ENCODE data around the gene FGD4.

FGD4 gene

DNA sequence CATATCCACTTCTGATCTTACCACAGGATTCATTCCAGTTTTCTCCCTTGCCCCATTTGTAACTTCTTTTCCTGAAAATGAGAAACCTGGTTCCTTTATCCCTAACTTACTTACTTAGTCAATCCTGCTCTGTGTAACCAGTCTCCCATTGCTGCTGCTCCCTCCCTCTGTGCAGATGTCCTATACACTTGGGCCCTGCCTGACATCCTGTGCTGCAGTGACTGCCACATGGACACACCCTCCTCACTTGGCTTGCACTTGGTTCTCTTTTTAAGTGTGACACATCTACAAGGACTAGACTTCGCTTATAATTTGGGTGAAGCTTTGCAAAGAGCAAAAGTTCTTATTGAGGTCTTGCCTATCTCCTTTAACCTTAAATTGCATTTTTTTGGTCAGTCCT is 51.4 kb downstream of the FGD4 start:
- TF ChIP-seq, protein P1, sequence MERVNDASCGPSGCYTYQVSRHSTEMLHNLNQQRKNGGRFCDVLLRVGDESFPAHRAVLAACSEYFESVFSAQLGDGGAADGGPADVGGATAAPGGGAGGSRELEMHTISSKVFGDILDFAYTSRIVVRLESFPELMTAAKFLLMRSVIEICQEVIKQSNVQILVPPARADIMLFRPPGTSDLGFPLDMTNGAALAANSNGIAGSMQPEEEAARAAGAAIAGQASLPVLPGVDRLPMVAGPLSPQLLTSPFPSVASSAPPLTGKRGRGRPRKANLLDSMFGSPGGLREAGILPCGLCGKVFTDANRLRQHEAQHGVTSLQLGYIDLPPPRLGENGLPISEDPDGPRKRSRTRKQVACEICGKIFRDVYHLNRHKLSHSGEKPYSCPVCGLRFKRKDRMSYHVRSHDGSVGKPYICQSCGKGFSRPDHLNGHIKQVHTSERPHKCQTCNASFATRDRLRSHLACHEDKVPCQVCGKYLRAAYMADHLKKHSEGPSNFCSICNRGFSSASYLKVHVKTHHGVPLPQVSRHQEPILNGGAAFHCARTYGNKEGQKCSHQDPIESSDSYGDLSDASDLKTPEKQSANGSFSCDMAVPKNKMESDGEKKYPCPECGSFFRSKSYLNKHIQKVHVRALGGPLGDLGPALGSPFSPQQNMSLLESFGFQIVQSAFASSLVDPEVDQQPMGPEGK (CRISPR knock-in tag; IDR thresholded peaks at IDR 0.05; ENCODE audit: borderline replicate concordance): no peak
- TF ChIP-seq, protein P2, sequence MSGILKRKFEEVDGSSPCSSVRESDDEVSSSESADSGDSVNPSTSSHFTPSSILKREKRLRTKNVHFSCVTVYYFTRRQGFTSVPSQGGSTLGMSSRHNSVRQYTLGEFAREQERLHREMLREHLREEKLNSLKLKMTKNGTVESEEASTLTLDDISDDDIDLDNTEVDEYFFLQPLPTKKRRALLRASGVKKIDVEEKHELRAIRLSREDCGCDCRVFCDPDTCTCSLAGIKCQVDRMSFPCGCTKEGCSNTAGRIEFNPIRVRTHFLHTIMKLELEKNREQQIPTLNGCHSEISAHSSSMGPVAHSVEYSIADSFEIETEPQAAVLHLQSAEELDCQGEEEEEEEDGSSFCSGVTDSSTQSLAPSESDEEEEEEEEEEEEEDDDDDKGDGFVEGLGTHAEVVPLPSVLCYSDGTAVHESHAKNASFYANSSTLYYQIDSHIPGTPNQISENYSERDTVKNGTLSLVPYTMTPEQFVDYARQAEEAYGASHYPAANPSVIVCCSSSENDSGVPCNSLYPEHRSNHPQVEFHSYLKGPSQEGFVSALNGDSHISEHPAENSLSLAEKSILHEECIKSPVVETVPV (CRISPR knock-in tag; IDR thresholded peaks at IDR 0.05): no peak
- no peak for TF ChIP-seq ZNF8 (CRISPR knock-in tag; IDR thresholded peaks at IDR 0.05)
- TF ChIP-seq ZFP3 (CRISPR knock-in tag; IDR thresholded peaks at IDR 0.05): no peak
- TF ChIP-seq TCF4 (CRISPR knock-in tag; IDR thresholded peaks at IDR 0.05; ENCODE audit: borderline replicate concordance): no peak
- TF ChIP-seq TOX (CRISPR knock-in tag; IDR thresholded peaks at IDR 0.05; ENCODE audit: borderline replicate concordance): no peak
- TF ChIP-seq ZNF565 (CRISPR knock-in tag; conservative IDR thresholded peaks at IDR 0.05; ENCODE audit: low read depth): no peak
- no peak for TF ChIP-seq ARNTL (CRISPR knock-in tag; IDR thresholded peaks at IDR 0.05; ENCODE audit: borderline replicate concordance, low read depth)
- no peak for TF ChIP-seq ZNF70 (CRISPR knock-in tag; IDR thresholded peaks at IDR 0.05)
- no peak for TF ChIP-seq CSDC2 (CRISPR knock-in tag; IDR thresholded peaks at IDR 0.05)
- TF ChIP-seq ESRRG (CRISPR knock-in tag; IDR thresholded peaks at IDR 0.05): no peak
- no peak for TF ChIP-seq RARB (CRISPR knock-in tag; IDR thresholded peaks at IDR 0.05)
- no peak for TF ChIP-seq ISL1 (CRISPR knock-in tag; IDR thresholded peaks at IDR 0.05)
- TF ChIP-seq, protein P3, sequence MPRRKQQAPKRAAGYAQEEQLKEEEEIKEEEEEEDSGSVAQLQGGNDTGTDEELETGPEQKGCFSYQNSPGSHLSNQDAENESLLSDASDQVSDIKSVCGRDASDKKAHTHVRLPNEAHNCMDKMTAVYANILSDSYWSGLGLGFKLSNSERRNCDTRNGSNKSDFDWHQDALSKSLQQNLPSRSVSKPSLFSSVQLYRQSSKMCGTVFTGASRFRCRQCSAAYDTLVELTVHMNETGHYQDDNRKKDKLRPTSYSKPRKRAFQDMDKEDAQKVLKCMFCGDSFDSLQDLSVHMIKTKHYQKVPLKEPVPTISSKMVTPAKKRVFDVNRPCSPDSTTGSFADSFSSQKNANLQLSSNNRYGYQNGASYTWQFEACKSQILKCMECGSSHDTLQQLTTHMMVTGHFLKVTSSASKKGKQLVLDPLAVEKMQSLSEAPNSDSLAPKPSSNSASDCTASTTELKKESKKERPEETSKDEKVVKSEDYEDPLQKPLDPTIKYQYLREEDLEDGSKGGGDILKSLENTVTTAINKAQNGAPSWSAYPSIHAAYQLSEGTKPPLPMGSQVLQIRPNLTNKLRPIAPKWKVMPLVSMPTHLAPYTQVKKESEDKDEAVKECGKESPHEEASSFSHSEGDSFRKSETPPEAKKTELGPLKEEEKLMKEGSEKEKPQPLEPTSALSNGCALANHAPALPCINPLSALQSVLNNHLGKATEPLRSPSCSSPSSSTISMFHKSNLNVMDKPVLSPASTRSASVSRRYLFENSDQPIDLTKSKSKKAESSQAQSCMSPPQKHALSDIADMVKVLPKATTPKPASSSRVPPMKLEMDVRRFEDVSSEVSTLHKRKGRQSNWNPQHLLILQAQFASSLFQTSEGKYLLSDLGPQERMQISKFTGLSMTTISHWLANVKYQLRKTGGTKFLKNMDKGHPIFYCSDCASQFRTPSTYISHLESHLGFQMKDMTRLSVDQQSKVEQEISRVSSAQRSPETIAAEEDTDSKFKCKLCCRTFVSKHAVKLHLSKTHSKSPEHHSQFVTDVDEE (CRISPR knock-in tag; IDR thresholded peaks at IDR 0.05): no peak
- TF ChIP-seq, protein P4, sequence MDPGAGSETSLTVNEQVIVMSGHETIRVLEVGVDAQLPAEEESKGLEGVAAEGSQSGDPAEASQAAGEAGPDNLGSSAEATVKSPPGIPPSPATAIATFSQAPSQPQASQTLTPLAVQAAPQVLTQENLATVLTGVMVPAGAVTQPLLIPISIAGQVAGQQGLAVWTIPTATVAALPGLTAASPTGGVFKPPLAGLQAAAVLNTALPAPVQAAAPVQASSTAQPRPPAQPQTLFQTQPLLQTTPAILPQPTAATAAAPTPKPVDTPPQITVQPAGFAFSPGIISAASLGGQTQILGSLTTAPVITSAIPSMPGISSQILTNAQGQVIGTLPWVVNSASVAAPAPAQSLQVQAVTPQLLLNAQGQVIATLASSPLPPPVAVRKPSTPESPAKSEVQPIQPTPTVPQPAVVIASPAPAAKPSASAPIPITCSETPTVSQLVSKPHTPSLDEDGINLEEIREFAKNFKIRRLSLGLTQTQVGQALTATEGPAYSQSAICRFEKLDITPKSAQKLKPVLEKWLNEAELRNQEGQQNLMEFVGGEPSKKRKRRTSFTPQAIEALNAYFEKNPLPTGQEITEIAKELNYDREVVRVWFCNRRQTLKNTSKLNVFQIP (CRISPR knock-in tag; IDR thresholded peaks at IDR 0.05; ENCODE audit: borderline replicate concordance, low read depth): no peak
- TF ChIP-seq, protein P5, sequence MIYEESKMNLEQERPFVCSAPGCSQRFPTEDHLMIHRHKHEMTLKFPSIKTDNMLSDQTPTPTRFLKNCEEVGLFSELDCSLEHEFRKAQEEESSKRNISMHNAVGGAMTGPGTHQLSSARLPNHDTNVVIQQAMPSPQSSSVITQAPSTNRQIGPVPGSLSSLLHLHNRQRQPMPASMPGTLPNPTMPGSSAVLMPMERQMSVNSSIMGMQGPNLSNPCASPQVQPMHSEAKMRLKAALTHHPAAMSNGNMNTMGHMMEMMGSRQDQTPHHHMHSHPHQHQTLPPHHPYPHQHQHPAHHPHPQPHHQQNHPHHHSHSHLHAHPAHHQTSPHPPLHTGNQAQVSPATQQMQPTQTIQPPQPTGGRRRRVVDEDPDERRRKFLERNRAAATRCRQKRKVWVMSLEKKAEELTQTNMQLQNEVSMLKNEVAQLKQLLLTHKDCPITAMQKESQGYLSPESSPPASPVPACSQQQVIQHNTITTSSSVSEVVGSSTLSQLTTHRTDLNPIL (CRISPR knock-in tag; IDR thresholded peaks at IDR 0.05; ENCODE audit: low read depth): no peak
- ATAC-seq: no peak

DNA sequence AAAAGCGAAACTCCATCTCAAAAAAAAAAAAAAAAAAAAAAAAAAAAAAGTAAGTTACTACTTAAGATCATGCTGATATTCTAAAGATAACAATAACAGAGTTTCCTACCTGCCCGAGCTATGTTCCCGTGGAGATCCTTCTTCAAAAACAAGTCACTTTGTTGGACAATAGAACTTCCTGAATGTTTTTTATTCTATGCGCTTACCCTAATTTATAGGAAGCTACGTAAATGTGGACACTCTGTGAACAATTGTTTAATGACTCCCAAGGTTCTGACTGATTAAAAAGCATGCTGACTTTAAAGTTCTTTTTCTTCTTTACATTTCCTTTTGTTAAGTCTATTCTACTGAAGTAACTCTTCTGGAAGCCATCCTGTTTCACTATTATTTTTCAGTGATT is 52.5 kb downstream of the FGD4 start:
- TF ChIP-seq ARNTL (CRISPR knock-in tag; IDR thresholded peaks at IDR 0.05; ENCODE audit: borderline replicate concordance, low read depth) (no peak), SNAI2 (CRISPR knock-in tag; IDR thresholded peaks at IDR 0.05) (no peak), GLIS3 (CRISPR knock-in tag; IDR thresholded peaks at IDR 0.05) (no peak), RARB (CRISPR knock-in tag; IDR thresholded peaks at IDR 0.05) (no peak), OSR1 (CRISPR knock-in tag; IDR thresholded peaks at IDR 0.05) (no peak), BACH2 (CRISPR knock-in tag; IDR thresholded peaks at IDR 0.05; ENCODE audit: borderline replicate concordance) (no peak), ZFP3 (CRISPR knock-in tag; IDR thresholded peaks at IDR 0.05) (no peak)
- no peak for ATAC-seq

DNA sequence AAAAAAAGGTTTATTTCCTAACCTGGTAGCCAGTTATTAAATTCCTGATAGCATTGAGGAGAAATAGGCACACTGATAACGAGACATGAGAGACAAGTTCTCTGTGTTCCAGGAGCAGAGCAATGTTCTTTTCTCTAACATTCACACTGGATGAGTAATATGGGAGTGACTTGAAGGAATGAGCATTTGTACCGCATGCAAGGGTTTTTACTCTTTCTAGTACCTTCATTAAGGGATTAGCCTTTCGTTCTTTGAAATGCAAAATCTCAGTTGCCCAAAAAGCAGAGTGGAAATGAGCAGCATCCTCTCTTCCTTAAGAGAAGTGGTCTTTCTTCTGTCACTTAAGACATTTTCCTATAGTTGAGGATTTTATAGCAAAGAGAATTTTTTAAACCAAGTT is 54.7 kb downstream of the FGD4 start:
- peak; percentile 71 for ATAC-seq
- no peak for TF ChIP-seq PPARA (CRISPR knock-in tag; IDR thresholded peaks at IDR 0.05; ENCODE audit: borderline replicate concordance)
- TF ChIP-seq ARNTL (CRISPR knock-in tag; IDR thresholded peaks at IDR 0.05; ENCODE audit: borderline replicate concordance, low read depth): no peak
- no peak for TF ChIP-seq ZFP30 (CRISPR knock-in tag; IDR thresholded peaks at IDR 0.05)
- no peak for TF ChIP-seq CSDC2 (CRISPR knock-in tag; IDR thresholded peaks at IDR 0.05)
- no peak for TF ChIP-seq BACH2 (CRISPR knock-in tag; IDR thresholded peaks at IDR 0.05; ENCODE audit: borderline replicate concordance)
- TF ChIP-seq ZNF565 (CRISPR knock-in tag; conservative IDR thresholded peaks at IDR 0.05; ENCODE audit: low read depth): no peak
- no peak for TF ChIP-seq ZFP3 (CRISPR knock-in tag; IDR thresholded peaks at IDR 0.05)
- TF ChIP-seq, protein P1 (CRISPR knock-in tag; IDR thresholded peaks at IDR 0.05; ENCODE audit: borderline replicate concordance): no peak
- TF ChIP-seq, protein P5 (CRISPR knock-in tag; IDR thresholded peaks at IDR 0.05; ENCODE audit: low read depth): no peak
- no peak for TF ChIP-seq TOX (CRISPR knock-in tag; IDR thresholded peaks at IDR 0.05; ENCODE audit: borderline replicate concordance)
- no peak for TF ChIP-seq ZNF8 (CRISPR knock-in tag; IDR thresholded peaks at IDR 0.05)
- TF ChIP-seq ZNF70 (CRISPR knock-in tag; IDR thresholded peaks at IDR 0.05): no peak
- no peak for TF ChIP-seq OSR1 (CRISPR knock-in tag; IDR thresholded peaks at IDR 0.05)
- TF ChIP-seq, protein P2 (CRISPR knock-in tag; IDR thresholded peaks at IDR 0.05): no peak
- no peak for TF ChIP-seq ISL1 (CRISPR knock-in tag; IDR thresholded peaks at IDR 0.05)

Data from SK-N-SH treated with all-trans-retinoic acid at 6 μM for 48 hours (cell line).